Right atrium auricular region (tissue), 2 donors: ENCODE measurements around the gene PXDN. TPM values are rescaled to one million over a fixed set of nuclear protein-coding genes. Genes with fewer than 3 reads are reported as not detected.
"Not testable (repeated sequence)": the region's sequence is repeated elsewhere in the genome, so short reads cannot be mapped to it uniquely, and the experiment has no call there.

Experiments used
- DNase-seq: peaks from one replicate; pipeline ENCODE4 v3.0.0-alpha.2; 2019; ENCODE audit warnings: low spot score
- H3K27ac ChIP-seq, 2 donors: fragments of 200-600 bp; sonication (generic); 1 replicate in 1 of 2; 2 replicates in 1 of 2; pipeline ENCODE4 v1.5.1; 2016 to 2019
- H3K27me3 ChIP-seq, 2 donors: fragments of 200-600 bp; sonication (generic); one replicate each; pipeline versions ENCODE4 v1.5.1 to v1.6.0; 2017 to 2019
- H3K36me3 ChIP-seq: fragments of 200-600 bp; sonication (generic); one replicate; pipeline ENCODE4 v1.5.1; 2016
- H3K4me1 ChIP-seq, 2 donors: fragments of 200-600 bp; sonication (generic); one replicate each; pipeline versions ENCODE4 v1.5.1 to v1.6.0; 2017 to 2019
- H3K4me3 ChIP-seq, 2 donors: fragments of 200-600 bp; sonication (generic); 1 replicate in 1 of 2; 2 replicates in 1 of 2; pipeline ENCODE4 v1.5.1; 2017 to 2019; ENCODE audit warnings: mild to moderate bottlenecking in 1 of 2, moderate library complexity in 1 of 2
- H3K9me3 ChIP-seq, 2 donors: fragments of 200-600 bp; sonication (generic); one replicate each; pipeline ENCODE4 v1.5.1; 2019
- CTCF ChIP-seq, 2 donors: fragments of 200-600 bp; sonication (generic); IDR thresholded peaks; one replicate each; pipeline ENCODE4 v1.5.1; 2019; ENCODE audit warnings: antibody characterized with exemption in 2 of 2
- total RNA-seq, 2 donors: library from RNA; depleted of rRNA; stranded (reverse); fragments of >200 nt; gene quantifications; one replicate each; pipeline ENCODE4 v1.1.0, GENCODE V29; 2016

Gene PXDN
- total RNA-seq, 2 donors from 2014 or later: 25.4 to 26.9 TPM

- no peaks in the 10 kb centered on the region for H3K27me3 ChIP-seq
- TF ChIP-seq CTCF (IDR thresholded peaks at IDR 0.05): no peak
- no peaks in the 10 kb centered on the region for H3K36me3 ChIP-seq
- DNase-seq: no peak
- no peak overlapping the region for H3K4me3 ChIP-seq
- peaks cover 0 to 14% of the 10 kb centered on the region in 2 donors for H3K4me1 ChIP-seq
- H3K27ac ChIP-seq: no peak overlapping the region
- H3K9me3 ChIP-seq: no peaks in the 10 kb centered on the region
These were observed 118.9 kb downstream of the PXDN start for GRCh38 chr2:1625281-1626001.

- H3K36me3 ChIP-seq: no peaks in the 10 kb centered on the region
- TF ChIP-seq CTCF (IDR thresholded peaks at IDR 0.05): no peak
- no peaks in the 10 kb centered on the region for H3K27me3 ChIP-seq
- no peak overlapping the region for H3K4me3 ChIP-seq
- no peaks in the 10 kb centered on the region for H3K9me3 ChIP-seq
- H3K27ac ChIP-seq: no peak overlapping the region
- DNase-seq: no peak
- H3K4me1 ChIP-seq: peaks cover 0 to 14% of the 10 kb centered on the region in 2 donors
These were observed 120.3 kb downstream of the PXDN start for GRCh38 chr2:1623906-1624445.

GRCh38 chr2:1622521-1623200 lies 121.7 kb downstream of the PXDN start:
- DNase-seq: no peak
- TF ChIP-seq CTCF (IDR thresholded peaks at IDR 0.05): no peak
- no peak overlapping the region for H3K27ac ChIP-seq

GRCh38 chr2:1621976-1622375 lies 122.3 kb downstream of the PXDN start:
- H3K27ac ChIP-seq, H3K27me3 ChIP-seq, H3K9me3 ChIP-seq, DNase-seq, H3K36me3 ChIP-seq, H3K4me3 ChIP-seq: not testable (repeated sequence)
- H3K4me1 ChIP-seq: peaks cover 0 to 14% of the 10 kb centered on the region in 2 donors

More at GRCh38 chr2:1622521-1623200, 121.7 kb downstream of the PXDN start:
- Histone ChIP-seq H3K9me3 (no peaks in the 10 kb centered on the region), H3K4me1 (peaks cover 0 to 14% of the 10 kb centered on the region in 2 donors), H3K27me3 (no peaks in the 10 kb centered on the region), H3K36me3 (no peaks in the 10 kb centered on the region), H3K4me3 (no peak overlapping the region)

GRCh38 chr2:1621501-1621900 lies 122.8 kb downstream of the PXDN start:
- Histone ChIP-seq H3K27me3 (no peaks in the 10 kb centered on the region), H3K36me3 (no peaks in the 10 kb centered on the region), H3K4me3 (no peak overlapping the region), H3K9me3 (no peaks in the 10 kb centered on the region), H3K27ac (no peak overlapping the region), H3K4me1 (peaks cover 0 to 14% of the 10 kb centered on the region in 2 donors)
- no peak for DNase-seq
- no peak for TF ChIP-seq CTCF (IDR thresholded peaks at IDR 0.05)

- Histone ChIP-seq H3K36me3 (no peaks in the 10 kb centered on the region), H3K4me3 (no peak overlapping the region), H3K27me3 (no peaks in the 10 kb centered on the region), H3K9me3 (no peaks in the 10 kb centered on the region), H3K27ac (no peak overlapping the region), H3K4me1 (peaks cover 0 to 11% of the 10 kb centered on the region in 2 donors)
- DNase-seq: no peak
- TF ChIP-seq CTCF (IDR thresholded peaks at IDR 0.05): no peak
These were observed 123.3 kb downstream of the PXDN start for GRCh38 chr2:1621041-1621440.
